Embryonic facial prominence (tissue), 1 donor: Measurements from ENCODE around the gene MPHOSPH9.

Experiments used
- DNase-seq: peaks from one replicate; pipeline ENCODE4 v3.0.0-alpha.2; 2016; ENCODE audit errors: extremely low spot score

The MPHOSPH9 gene

GRCh38 chr12:123126294-123127181 lies 106.4 kb downstream of the MPHOSPH9 start:
- DNase-seq: no peak

- no peak for DNase-seq
These were observed 110.3 kb downstream of the MPHOSPH9 start for GRCh38 chr12:123122626-123123025.

- DNase-seq: no peak
These were observed 111.3 kb downstream of the MPHOSPH9 start for GRCh38 chr12:123121670-123122069.

GRCh38 chr12:123120452-123121166 lies 112.3 kb downstream of the MPHOSPH9 start:
- DNase-seq: no peak

GRCh38 chr12:123119808-123120207 lies 113.1 kb downstream of the MPHOSPH9 start:
- DNase-seq: no peak

- no peak for DNase-seq
These were observed 114.4 kb downstream of the MPHOSPH9 start for GRCh38 chr12:123118497-123118896.

GRCh38 chr12:123115409-123116121 lies 117.4 kb downstream of the MPHOSPH9 start:
- DNase-seq: no peak

- DNase-seq: no peak
These were observed 118.4 kb downstream of the MPHOSPH9 start for GRCh38 chr12:123114304-123115083.

- no peak for DNase-seq
These were observed 119.9 kb downstream of the MPHOSPH9 start for GRCh38 chr12:123113026-123113425.

GRCh38 chr12:123111498-123112165 lies 121.3 kb downstream of the MPHOSPH9 start:
- no peak for DNase-seq

GRCh38 chr12:123109319-123109772 lies 123.6 kb downstream of the MPHOSPH9 start:
- no peak for DNase-seq

GRCh38 chr12:123108682-123109066 lies 124.3 kb downstream of the MPHOSPH9 start:
- no peak for DNase-seq

GRCh38 chr12:123107926-123108681 lies 124.8 kb downstream of the MPHOSPH9 start:
- no peak for DNase-seq

GRCh38 chr12:123106640-123107359 lies 126.1 kb downstream of the MPHOSPH9 start:
- no peak for DNase-seq

- DNase-seq: no peak
These were observed 127.6 kb downstream of the MPHOSPH9 start for GRCh38 chr12:123105211-123105826.

GRCh38 chr12:123104809-123105208 lies 128.1 kb downstream of the MPHOSPH9 start:
- no peak for DNase-seq
